Bronchial epithelial cell (primary cell): Measurements from ENCODE around the gene SCT. TPM values are rescaled to one million over a fixed set of nuclear protein-coding genes. Genes with fewer than 3 reads are reported as not detected.

Experiments used
- DNase-seq: peaks from one replicate; pipeline ENCODE4 v3.0.0-alpha.2; 2010; ENCODE audit warnings: low read depth
- FAIRE-seq: peaks from 2 replicates; lab custom pipeline; 2011; peaks lifted over from hg19 to GRCh38; lab: Jason Lieb, UNC
- H3K27me3 ChIP-seq: 2 replicates; pipeline ENCODE4 v1.5.1; 2011; ENCODE audit warnings: low read length; ENCODE audit not compliant: control insufficient read depth, insufficient read depth
- H3K36me3 ChIP-seq: 2 replicates; pipeline ENCODE4 v1.5.1; 2011; ENCODE audit warnings: low read length; ENCODE audit not compliant: control insufficient read depth, insufficient read depth
- H3K4me3 ChIP-seq: 2 replicates; pipeline ENCODE4 v1.5.1; 2011; ENCODE audit warnings: mild to moderate bottlenecking, low read depth, low read length, control low read depth
- total RNA-seq: library from RNA; depleted of rRNA; stranded (reverse); fragments of >200 nt; gene quantifications from 2 replicates; pipeline ENCODE4 v1.2.1, GENCODE V29; 2014
- TF ChIP-seq, protein P1 (sequence below): IDR thresholded peaks from 2 replicates; pipeline ENCODE4 v1.5.1; 2011; ENCODE audit warnings: mild to moderate bottlenecking, moderate library complexity, low read length, control low read depth, inconsistent platforms; ENCODE audit not compliant: insufficient read depth, severe bottlenecking

SCT gene
- not detected in 2 replicates for total RNA-seq

GRCh38 chr11:626475-627307 is at the start of gene SCT:
Gene SCT (minus strand): TSS chr11:627181. CDS start chr11:627143, 38 bp downstream.
- DNase-seq (no peak), FAIRE-seq (no peak)
- TF ChIP-seq, protein P1, sequence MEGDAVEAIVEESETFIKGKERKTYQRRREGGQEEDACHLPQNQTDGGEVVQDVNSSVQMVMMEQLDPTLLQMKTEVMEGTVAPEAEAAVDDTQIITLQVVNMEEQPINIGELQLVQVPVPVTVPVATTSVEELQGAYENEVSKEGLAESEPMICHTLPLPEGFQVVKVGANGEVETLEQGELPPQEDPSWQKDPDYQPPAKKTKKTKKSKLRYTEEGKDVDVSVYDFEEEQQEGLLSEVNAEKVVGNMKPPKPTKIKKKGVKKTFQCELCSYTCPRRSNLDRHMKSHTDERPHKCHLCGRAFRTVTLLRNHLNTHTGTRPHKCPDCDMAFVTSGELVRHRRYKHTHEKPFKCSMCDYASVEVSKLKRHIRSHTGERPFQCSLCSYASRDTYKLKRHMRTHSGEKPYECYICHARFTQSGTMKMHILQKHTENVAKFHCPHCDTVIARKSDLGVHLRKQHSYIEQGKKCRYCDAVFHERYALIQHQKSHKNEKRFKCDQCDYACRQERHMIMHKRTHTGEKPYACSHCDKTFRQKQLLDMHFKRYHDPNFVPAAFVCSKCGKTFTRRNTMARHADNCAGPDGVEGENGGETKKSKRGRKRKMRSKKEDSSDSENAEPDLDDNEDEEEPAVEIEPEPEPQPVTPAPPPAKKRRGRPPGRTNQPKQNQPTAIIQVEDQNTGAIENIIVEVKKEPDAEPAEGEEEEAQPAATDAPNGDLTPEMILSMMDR: no peak
- no peak within 1 kb of the TSS for H3K4me3 ChIP-seq
- peaks cover 1% of the 10 kb centered on the region for H3K36me3 ChIP-seq
- peaks cover 4% of the 10 kb centered on the region for H3K27me3 ChIP-seq

GRCh38 chr11:674406-674805 is 47.4 kb upstream of the SCT start:
- DNase-seq (no peak), FAIRE-seq (no peak)
- Histone ChIP-seq H3K4me3 (no peak overlapping the region), H3K27me3 (no peaks in the 10 kb centered on the region), H3K36me3 (peaks cover 11% of the 10 kb centered on the region)
- TF ChIP-seq, protein P1: no peak

DNA sequence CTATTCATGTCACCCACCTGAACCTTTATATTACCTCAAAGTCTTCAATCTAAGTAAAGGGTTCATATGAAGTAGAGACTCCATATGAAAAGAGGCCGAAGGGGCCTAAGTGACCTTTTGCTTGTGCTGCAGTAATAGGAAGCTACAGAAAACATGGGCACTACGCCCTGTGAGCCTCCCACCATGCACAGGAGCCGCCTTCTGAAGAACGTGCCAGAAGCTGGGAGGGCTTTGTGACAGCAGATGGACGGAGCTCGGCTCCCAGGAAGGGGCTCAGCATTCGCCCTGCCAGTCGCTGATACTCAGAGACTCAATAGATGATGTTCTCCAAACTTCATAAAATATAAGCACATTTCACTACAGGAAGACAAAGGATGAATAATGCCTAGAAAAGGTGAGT is 46.9 kb upstream of the SCT start:
- TF ChIP-seq, protein P1: no peak
- Histone ChIP-seq H3K27me3 (no peaks in the 10 kb centered on the region), H3K36me3 (peaks cover 11% of the 10 kb centered on the region), H3K4me3 (no peak overlapping the region)
- FAIRE-seq (peak; percentile 68), DNase-seq (no peak)

- DNase-seq (no peak), FAIRE-seq (no peak)
- no peak overlapping the region for H3K4me3 ChIP-seq
- peaks cover 8% of the 10 kb centered on the region for H3K36me3 ChIP-seq
- TF ChIP-seq, protein P1: no peak
- no peaks in the 10 kb centered on the region for H3K27me3 ChIP-seq
Observed at GRCh38 chr11:665704-666281, 38.8 kb upstream of the SCT start.

DNA sequence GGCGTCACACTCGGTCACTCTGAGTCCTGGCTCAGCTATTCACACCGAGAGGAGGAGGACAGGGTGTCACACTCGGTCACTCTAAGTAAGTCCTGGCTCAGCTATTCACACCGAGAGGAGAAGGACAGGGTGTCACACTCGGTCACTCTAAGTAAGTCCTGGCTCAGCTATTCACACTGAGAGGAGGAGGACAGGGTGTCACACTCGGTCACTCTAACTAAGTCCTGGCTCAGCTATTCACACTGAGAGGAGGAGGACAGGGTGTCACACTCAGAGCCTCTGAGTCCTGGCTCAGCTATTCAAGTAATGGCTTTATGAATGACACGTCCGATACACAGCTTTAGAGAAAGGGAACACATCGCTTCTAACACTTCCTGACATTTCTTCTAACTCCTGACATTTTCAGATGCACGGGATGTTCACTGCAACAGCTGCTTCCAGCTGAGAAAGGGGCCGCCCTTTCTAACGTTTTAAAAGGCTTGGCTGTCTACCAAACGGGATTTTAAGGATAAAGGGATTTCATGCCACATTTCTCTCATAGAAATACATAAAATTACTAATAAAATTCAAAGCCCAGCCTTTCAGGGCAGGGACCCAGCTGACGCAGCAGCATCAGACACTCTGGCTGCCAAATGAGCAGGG is 38.2 kb upstream of the SCT start:
- no peak for DNase-seq
- Histone ChIP-seq H3K4me3 (no peak overlapping the region), H3K36me3 (peaks cover 11% of the 10 kb centered on the region), H3K27me3 (no peaks in the 10 kb centered on the region)
- TF ChIP-seq, protein P1: no peak
- FAIRE-seq: no peak
